Urinary bladder (tissue), 4 donors: Measurements from ENCODE around the gene SPEN. TPM values are rescaled to one million over a fixed set of nuclear protein-coding genes. Genes with fewer than 3 reads are reported as not detected.
A peak's percentile ranks its signal among the peaks of the same experiment; 100 is the strongest.

Experiments
- DNase-seq: peaks from one replicate; pipeline ENCODE4 v3.0.0-alpha.2; 2015; ENCODE audit errors: extremely low spot score
- H3K27ac ChIP-seq: one replicate; pipeline ENCODE4 v1.5.1; 2013; ENCODE audit warnings: low read depth, mild to moderate bottlenecking, moderate library complexity
- H3K36me3 ChIP-seq: one replicate; pipeline ENCODE4 v1.6.1; 2013; ENCODE audit warnings: mild to moderate bottlenecking, moderate library complexity; ENCODE audit not compliant: insufficient read depth
- H3K4me1 ChIP-seq: one replicate; pipeline ENCODE4 v1.6.1; 2013; ENCODE audit warnings: mild to moderate bottlenecking, moderate library complexity; ENCODE audit not compliant: insufficient read depth
- H3K4me3 ChIP-seq: one replicate; pipeline ENCODE4 v1.5.1; 2013; ENCODE audit warnings: low read depth, low read length
- WGBS: extraction: QIAGEN DNeasy Blood & Tissue Kit; methylation state at CpG from one replicate; pipeline ENCODE4 v1.1.7; 2013; 5-methylcytosine and 5-hydroxymethylcytosine counted together
- polyA plus RNA-seq: library from polyadenylated mRNA; stranded (reverse); fragments of 200-250 nt; gene quantifications from one replicate; pipeline ENCODE4 v1.2.3, GENCODE V29; 2013
- total RNA-seq: library from RNA; depleted of rRNA; stranded (reverse); fragments of >200 nt; gene quantifications from one replicate; pipeline ENCODE4 v1.2.3, GENCODE V29; 2014
- donor health status: healthy with polysubstance abuse.
- donor health status: healthy.

SPEN gene
- total and polyA plus RNA-seq, 2 donors, result 31.8 to 47.6 TPM

- 79% methylated on average over 18 of the region's 18 CpGs for WGBS
- no peak overlapping the region for H3K27ac ChIP-seq
- H3K4me1 ChIP-seq, result no peaks in the 10 kb centered on the region
- H3K36me3 ChIP-seq, result peaks cover 11% of the 10 kb centered on the region
- no peak overlapping the region for H3K4me3 ChIP-seq
- no peak for DNase-seq
Measured at GRCh38 chr1:15942661-15943327, 95.3 kb downstream of the SPEN start.

- WGBS, result 96% methylated on average over 33 of the region's 33 CpGs
- no peaks in the 10 kb centered on the region for H3K4me1 ChIP-seq
- no peak overlapping the region for H3K4me3 ChIP-seq
- no peak for DNase-seq
- peaks cover 11% of the 10 kb centered on the region for H3K36me3 ChIP-seq
- H3K27ac ChIP-seq, result no peak overlapping the region
Measured at GRCh38 chr1:15943328-15943991, 96.0 kb downstream of the SPEN start.

- no peaks in the 10 kb centered on the region for H3K4me1 ChIP-seq
- no peak overlapping the region for H3K4me3 ChIP-seq
- 95% methylated on average over 22 of the region's 22 CpGs for WGBS
- H3K27ac ChIP-seq, result no peak overlapping the region
- peaks cover 9% of the 10 kb centered on the region for H3K36me3 ChIP-seq
- DNase-seq, result no peak
Measured at GRCh38 chr1:15943992-15944307, 96.4 kb downstream of the SPEN start.

GRCh38 chr1:15944308-15945010 is 97.0 kb downstream of the SPEN start:
- H3K4me3 ChIP-seq, result no peak overlapping the region
- H3K27ac ChIP-seq, result no peak overlapping the region
- no peaks in the 10 kb centered on the region for H3K4me1 ChIP-seq
- no peak for DNase-seq
- H3K36me3 ChIP-seq, result peaks cover 9% of the 10 kb centered on the region
- WGBS, result 92% methylated on average over 55 of the region's 55 CpGs

- DNase-seq, result no peak
- no peaks in the 10 kb centered on the region for H3K4me1 ChIP-seq
- H3K27ac ChIP-seq, result no peak overlapping the region
- H3K36me3 ChIP-seq, result peaks cover 9% of the 10 kb centered on the region
- H3K4me3 ChIP-seq, result no peak overlapping the region
- 90% methylated on average over 39 of the region's 39 CpGs for WGBS
Measured at GRCh38 chr1:15945011-15945831, 97.7 kb downstream of the SPEN start.

- no peaks in the 10 kb centered on the region for H3K4me1 ChIP-seq
- H3K36me3 ChIP-seq, result peaks cover 7% of the 10 kb centered on the region
- H3K27ac ChIP-seq, result no peak overlapping the region
- 93% methylated on average over 17 of the region's 17 CpGs for WGBS
- DNase-seq, result no peak
- no peak overlapping the region for H3K4me3 ChIP-seq
Measured at GRCh38 chr1:15945832-15946448, 98.4 kb downstream of the SPEN start.

GRCh38 chr1:15946571-15947381 is 99.3 kb downstream of the SPEN start:
- WGBS, result 87% methylated on average over 18 of the region's 18 CpGs
- H3K36me3 ChIP-seq, result peaks cover 4% of the 10 kb centered on the region
- DNase-seq, result no peak
- no peak overlapping the region for H3K4me3 ChIP-seq
- H3K4me1 ChIP-seq, result no peaks in the 10 kb centered on the region
- H3K27ac ChIP-seq, result no peak overlapping the region

- Histone ChIP-seq H3K4me1 (no peaks in the 10 kb centered on the region), H3K4me3 (no peak overlapping the region), H3K36me3 (peaks cover 4% of the 10 kb centered on the region), H3K27ac (no peak overlapping the region)
- WGBS, result 90% methylated on average over 10 of the region's 10 CpGs
- DNase-seq, result no peak
Measured at GRCh38 chr1:15947382-15948090, 100.0 kb downstream of the SPEN start.

GRCh38 chr1:15948091-15948591 is 100.6 kb downstream of the SPEN start:
- Histone ChIP-seq H3K36me3 (peaks cover 4% of the 10 kb centered on the region), H3K27ac (no peak overlapping the region), H3K4me1 (no peaks in the 10 kb centered on the region), H3K4me3 (no peak overlapping the region)
- DNase-seq, result no peak
- WGBS, result 84% methylated on average over 16 of the region's 16 CpGs

- WGBS, result 46% methylated on average over 15 of the region's 15 CpGs
- Histone ChIP-seq H3K4me3 (no peak overlapping the region), H3K4me1 (no peaks in the 10 kb centered on the region), H3K36me3 (peaks cover 4% of the 10 kb centered on the region), H3K27ac (peak overlapping the region; percentile 90)
- DNase-seq, result no peak
Measured at GRCh38 chr1:15948595-15949452, 101.3 kb downstream of the SPEN start.

GRCh38 chr1:15949453-15950245 is 102.1 kb downstream of the SPEN start:
- DNase-seq, result peak; percentile 8
- WGBS, result 11% methylated on average over 25 of the region's 25 CpGs
- Histone ChIP-seq H3K36me3 (no peaks in the 10 kb centered on the region), H3K27ac (peak overlapping the region; percentile 90), H3K4me3 (no peak overlapping the region), H3K4me1 (no peaks in the 10 kb centered on the region)
